CD4-positive, alpha-beta T cell treated with Interleukin-17A for 4 hours (primary cell): ENCODE data around the gene PRMT2.
"Not testable (repeated sequence)": the region's sequence is repeated elsewhere in the genome, so short reads cannot be mapped to it uniquely, and the experiment has no call there.

Experiments
- DNase-seq: peaks from one replicate; pipeline ENCODE4 v3.0.0-alpha.2; 2020; ENCODE audit warnings: mixed read lengths

The PRMT2 gene

DNA sequence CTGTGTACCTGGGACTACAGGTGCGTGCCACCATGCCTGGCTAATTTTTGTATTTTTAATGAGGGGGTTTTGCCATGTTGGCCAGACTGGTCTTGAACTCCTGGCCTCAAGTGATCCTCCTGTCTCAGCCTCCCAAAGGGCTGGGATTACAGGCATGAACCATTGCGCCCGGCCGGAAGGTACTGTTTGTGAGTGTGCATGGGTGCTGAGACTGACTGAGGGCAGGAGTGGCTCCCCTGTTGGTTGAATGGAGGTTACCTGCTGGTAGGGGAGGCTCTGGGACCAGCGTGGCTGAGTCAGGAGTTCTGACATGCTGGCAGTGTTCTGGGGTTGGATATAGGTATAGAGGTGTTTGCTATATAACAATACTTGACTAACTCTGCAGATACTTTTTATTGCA, 10.4 kb downstream of the PRMT2 start:
- DNase-seq: no peak

DNA sequence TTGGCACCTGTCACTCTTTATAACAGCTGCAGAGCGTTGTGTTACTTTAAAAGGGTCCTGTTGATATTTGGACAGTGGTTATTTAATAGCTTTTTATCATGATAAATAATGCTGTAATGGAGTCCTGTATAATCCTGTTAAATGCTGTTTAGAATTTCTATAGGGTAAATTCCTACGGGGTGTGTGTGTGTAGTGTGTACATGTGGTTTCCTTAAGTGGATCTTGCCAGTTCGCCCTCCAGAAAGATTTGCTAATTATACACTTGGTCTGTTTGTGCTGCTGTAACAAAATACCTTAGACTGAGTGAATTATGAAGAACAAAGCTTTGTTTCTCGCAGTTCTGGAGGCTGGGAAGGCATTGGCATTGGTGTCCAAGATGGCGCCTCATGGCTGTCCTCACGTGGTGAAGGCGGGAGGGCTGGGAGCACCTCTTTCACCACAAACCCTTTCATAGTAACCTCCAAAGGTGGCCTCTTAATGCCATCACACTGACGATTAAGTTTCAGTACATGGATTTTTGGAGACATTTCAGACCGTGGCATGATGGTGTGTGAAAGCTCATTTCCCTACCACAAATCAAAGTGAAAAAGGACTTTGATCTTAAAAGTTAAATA, 11.2 kb downstream of the PRMT2 start:
- no peak for DNase-seq

DNA sequence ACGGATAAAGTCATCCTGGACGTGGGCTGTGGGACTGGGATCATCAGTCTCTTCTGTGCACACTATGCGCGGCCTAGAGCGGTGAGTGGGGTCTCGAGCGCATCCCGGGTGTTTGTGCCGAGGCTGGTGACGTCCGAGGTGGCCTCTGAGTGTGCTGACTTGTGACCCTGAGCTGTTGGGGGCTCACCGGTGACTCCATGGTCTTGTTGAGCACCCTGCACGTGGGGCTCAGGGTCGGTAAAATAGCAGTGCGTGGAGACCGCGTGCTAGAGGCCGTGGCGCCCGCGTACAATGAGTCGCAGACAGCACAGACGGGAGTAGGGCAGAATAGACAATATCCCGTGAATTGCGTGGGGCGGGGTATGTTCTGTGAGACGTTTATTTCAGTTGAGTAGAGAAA, 13.1 kb downstream of the PRMT2 start:
- DNase-seq: no peak

DNA sequence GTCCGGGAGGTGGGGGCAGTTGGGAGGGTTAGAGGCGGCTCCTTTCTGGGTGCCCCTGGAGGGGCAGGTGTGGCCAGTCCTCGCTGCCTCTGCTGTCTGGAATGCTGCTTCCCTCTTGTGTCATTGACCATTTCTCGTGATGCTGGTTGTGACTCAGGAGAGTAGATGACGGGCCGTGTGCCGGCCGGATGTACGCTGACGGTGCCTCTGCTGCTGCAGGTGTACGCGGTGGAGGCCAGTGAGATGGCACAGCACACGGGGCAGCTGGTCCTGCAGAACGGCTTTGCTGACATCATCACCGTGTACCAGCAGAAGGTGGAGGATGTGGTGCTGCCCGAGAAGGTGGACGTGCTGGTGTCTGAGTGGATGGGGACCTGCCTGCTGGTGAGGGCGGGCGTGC, 13.9 kb downstream of the PRMT2 start:
- DNase-seq: no peak

DNA sequence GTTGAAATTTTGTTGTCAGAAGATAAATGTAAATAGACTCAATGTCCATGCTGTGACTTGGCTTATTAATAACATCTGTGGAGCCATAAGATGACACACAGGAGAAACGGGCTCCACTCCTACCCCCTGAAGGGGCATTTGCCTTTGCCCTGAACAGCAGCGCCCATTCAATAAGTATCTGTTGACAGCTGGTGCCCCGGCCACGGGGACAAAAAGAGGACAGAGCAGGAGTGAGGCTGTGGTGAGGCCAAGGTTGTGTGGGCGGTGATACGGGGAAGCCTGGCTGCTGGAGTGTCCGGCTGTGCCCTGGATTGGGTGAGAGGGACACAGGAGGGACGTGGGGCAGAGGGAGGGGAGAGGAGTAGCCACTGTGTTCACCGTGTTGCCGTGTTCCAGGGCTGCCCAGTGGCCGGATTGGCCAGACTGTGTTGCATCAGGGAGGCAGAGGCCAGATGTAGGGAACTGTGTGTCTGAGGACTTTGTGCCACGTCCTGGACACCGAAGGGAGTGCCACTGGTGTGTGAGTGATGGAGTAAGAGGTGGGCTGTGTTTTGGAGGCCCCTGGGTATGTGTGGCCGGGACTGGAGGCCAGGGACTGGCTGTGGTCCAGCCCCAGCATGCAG, 15.1 kb downstream of the PRMT2 start:
- DNase-seq: no peak

DNA sequence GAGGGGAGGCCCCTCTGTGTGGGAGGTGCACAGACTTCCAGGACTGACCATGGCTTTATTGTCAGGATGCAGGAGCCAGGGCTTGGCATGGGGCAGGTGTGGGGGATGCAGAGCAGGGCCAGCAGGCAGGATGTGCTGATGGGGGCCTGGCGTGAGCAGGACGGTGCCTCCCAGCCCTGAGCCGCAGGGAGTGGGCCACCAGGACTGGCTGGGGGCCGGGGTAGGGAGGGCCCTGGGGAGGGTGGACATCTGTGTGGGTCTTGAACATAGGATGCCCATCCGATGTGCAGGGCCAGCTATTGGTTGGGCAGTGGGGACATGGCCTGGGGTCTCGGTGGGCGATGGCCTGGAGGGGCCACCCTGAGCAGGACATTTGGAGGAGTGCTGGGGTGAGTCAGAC, 15.6 kb downstream of the PRMT2 start:
- no peak for DNase-seq

DNA sequence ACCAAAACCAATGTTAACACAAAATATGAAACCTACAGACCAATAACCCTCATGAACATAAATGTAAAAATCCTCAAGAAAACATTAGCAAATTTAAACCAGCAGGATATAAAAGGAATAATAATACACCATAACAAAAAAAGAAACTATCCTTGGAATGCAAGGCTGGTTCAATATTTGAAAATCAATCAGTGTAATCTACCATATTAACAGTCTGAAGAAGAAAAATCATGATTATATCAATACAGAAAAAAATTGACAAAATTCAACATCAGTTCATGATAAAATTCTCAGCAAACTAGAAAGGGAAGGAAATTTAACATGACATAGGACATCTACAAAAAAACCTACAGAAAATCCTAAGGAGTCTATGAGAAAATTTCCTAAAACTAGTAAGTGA, 19.8 kb downstream of the PRMT2 start:
- no peak for DNase-seq

DNA sequence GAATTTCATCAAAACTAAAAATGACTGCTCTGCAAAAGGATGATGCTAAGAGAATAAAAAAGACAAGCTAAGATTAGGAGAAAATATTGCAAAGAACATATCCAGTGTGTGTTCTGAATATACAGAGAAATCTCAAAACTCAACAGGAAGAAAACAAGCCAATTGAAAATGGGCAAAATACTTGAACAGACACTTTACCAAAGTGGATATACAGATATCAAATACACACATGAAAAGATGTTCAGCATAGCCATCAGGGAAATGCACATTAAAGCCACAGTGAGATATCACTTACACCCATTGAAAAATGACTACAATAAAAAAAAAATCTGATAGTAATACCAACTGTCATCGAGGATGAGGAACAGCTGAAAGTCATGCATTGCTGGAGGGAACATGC, 21.3 kb downstream of the PRMT2 start:
- DNase-seq: no peak

DNA sequence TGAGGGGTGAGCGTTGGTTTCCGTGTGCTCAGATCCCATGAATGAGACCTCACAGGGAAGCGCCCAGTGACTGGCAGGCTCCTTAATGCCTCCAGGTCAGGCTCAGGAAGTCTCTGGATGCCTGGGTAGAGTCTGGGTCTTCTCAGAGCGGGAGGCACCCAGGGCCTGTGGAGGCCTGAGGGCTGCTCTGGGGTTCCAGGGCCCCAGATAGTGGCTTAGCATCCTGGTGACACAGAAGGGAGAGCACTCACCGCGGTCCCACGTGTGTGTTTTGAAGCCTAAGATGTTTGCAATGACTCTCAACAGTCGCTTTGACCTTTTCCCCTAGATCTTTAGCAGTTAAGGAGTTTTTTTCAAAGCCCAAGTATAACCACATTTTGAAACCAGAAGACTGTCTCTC, 25.0 kb downstream of the PRMT2 start:
- peak; percentile 24 for DNase-seq

DNA sequence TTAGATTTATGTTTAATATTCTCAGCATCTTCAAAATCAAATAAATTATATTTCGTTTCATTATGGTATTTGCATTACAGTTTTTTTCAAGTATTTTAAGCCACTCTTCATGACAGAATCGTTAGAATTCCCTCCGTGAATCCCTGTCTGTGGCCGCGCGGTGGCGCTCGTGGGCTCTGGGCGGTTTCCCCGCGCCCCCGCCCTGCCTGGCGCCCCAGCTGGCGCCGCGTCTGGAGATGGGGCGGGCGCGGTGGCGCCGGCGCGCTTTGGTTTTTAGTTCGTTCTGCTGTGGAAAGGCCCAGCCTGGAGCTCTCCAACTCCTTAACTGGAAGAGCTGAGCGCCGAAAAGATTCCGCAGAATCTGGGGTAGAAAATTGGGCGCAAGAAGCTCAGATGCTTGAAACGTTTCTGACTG, 25.7 kb downstream of the PRMT2 start:
- DNase-seq: peak; percentile 66

DNA sequence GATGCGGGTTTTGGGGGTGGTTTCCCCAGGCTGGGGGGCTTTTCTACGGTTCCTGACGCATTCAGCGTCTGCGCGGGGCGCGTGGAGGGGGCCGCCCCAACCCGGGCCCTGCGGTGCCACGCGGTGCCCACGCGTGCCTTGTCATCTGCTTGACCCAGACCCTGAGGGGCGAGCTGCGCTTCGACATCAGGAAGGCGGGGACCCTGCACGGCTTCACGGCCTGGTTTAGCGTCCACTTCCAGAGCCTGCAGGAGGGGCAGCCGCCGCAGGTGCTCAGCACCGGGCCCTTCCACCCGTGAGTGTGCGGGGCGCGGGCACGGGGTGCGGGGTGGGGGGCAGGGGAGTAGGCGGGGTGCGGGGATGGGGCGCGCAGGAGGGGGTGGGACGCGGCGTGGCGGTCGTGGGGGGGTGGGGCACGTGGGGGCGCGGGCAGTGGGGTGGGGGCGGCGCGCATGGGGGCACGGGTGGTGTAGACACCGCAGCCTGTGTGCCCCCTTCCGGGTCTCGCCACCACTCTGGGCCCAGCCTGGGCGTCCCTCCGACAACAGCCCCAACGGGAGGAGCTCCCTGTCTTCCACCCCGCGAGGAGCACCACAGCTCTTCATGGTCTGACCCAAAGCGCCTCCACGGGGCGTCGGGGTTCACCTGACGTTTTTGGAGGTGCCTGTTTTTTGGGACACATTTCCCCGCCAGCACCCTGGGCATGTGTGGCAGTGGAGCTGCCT, 26.3 kb downstream of the PRMT2 start:
- DNase-seq: no peak

DNA sequence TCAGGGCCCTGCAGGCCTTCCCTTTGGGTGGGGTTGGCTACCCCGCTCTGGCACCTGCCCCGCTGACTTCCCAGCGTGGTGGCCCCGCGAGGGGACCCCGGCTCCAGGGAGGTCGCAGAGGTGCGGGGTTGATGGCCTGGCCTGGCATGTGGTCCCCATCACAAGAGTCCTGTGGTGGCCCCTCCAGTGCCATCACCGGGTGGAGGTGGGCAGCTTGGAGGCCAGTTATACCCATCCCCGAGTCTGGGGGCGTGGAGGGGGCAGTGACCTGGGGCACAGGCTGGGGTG, 26.8 kb downstream of the PRMT2 start:
- no peak for DNase-seq

DNA sequence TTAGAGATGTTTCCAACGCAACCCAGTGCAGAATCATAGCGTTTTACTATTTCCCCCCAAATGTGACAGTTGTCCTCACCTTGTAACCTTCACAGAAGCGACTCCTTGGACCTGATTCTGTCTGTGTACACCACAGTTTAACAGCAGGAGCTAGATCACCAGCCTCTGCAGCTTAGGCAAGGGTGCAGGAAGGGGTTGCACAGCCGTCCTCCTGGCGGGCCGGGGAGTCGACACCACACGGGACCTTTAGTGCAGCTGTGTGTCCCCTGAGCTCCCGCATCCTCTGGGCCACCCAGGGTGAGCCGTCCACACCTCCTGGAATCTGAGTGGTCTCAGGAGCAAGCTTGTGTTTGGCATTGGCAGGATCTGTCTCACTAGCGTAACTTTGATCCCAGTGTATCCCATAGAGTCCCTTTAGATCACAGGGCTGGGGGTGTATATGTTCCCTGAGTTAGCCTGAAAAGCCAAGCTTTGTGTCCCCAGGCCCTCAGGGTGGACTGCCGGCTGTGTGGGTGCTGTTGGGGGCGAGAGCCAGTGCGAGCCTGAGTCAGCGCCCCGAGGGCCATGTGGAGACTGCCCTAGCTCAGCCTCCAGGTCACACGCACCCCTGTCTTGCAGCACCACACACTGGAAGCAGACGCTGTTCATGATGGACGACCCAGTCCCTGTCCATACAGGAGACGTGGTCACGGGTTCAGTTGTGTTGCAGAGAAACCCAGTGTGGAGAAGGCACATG, 27.5 kb downstream of the PRMT2 start:
- no peak for DNase-seq

DNA sequence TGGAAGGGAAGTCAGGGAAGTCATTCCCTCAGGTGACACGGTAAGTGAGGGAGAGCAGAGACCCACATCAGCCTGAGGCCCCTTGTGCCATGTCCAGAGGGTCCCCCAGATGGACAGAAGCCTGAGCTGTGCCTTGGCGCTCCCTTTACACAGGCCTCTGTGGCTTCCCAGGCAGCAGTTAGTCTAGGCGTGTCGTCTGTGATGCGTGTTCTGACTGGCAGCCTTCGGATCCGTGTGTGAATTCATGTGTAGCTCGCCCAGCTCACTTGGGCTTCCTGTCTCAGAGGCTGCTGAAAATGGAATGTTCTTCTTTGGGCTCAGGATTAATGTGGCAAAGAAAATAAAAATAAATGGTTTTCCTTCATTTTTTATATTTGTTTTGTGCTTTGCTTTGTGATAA, 28.3 kb downstream of the PRMT2 start:
- no peak for DNase-seq

DNA sequence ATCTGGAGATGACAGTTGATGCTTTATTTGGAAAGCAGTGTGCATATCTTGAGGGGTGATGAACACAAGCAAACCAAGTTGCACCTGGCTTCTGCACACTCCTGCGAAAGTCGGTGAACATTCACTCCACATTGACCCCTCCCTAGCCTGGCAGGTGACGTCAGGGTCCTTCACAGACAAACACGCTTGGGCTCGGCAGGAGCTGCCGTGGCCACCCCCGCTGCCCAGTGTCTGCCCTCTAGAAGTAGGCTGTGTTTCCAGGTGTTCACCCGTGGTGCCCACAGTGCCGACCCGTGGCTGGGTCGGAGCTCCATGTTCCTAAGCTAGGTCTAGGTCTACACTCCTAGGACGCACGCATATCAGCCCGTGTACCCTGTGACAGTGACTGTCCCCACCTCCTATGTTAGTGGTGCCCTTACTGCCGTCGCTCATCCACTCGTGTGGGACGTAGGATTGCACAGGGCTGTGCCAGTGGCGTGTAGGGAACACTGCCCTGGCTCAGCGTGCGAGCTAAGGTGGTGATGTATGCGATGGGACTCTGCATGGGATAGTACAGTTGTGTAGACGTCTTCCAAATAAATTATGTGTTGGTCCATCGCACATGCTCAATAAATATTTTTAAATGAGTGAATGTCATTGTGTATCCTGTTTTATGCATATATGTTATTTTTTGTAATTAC, 29.0 kb downstream of the PRMT2 start:
- DNase-seq: no peak

DNA sequence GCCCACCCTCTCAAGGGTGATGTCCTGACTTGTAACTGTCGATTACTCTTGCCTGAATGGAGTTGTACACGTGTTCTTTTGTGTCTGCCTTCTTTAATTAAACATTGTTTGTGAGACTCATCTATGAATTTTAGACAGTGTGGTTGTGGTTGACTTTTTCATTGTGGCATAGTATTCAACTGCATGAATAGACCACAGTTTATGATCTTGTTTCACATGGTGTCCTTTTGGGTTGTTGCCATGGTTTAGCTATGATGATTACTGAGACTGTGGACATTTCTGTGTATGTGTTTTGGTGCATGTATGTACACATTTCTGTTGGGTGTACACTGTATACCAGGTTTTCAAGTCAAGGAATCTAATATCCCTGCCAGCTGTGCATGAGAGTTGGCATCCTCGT, 30.1 kb downstream of the PRMT2 start:
- no peak for DNase-seq

DNA sequence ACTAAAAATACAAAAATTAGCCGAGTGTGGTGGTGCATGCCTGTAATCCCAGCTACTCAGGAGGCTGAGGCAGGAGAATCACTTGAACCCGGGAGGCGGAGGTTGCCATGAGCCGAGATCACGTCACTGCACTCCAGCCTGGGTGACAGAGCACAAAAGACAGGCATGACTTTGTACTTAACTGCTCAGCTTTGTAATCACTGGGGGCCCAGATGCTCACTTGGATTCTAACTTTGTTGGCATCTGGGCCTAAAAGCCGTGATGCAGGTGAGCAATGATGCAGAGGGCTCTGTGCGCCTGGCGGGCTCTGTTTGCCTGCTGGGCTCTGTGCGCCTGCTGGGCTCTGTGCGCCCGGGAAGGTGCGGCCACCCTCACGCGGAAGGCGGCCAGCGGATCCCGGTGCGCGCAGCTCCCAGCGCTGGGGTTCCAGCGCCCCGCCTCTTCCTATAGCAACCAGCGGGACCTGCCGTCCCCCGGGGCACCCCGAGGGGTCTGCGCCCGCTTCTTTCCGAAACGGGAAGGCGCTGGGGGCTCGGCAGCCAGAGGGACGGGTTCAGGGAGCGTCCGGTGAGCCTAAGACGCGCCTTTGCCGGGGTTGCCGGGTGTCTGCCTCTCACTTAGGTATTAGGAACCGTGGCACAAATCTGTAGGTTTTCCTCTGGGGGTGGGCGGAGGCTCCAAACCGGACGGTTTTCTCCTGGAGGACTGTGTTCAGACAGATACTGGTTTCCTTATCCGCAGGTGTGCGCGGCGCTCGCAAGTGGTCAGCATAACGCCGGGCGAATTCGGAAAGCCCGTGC, 31.7 kb downstream of the PRMT2 start:
- DNase-seq: peak; percentile 16

DNA sequence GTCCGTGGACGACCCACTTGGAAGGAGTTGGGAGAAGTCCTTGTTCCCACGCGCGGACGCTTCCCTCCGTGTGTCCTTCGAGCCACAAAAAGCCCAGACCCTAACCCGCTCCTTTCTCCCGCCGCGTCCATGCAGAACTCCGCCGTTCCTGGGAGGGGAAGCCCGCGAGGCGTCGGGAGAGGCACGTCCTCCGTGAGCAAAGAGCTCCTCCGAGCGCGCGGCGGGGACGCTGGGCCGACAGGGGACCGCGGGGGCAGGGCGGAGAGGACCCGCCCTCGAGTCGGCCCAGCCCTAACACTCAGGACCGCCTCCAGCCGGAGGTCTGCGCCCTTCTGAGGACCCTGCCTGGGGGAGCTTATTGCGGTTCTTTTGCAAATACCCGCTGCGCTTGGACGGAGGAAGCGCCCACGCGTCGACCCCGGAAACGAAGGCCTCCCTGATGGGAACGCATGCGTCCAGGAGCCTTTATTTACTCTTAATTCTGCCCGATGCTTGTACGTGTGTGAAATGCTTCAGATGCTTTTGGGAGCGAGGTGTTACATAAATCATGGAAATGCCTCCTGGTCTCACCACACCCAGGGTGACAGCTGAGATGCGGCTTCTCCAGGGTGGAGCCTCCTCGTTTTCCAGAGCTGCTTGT, 32.4 kb downstream of the PRMT2 start:
- DNase-seq: peak; percentile 20

DNA sequence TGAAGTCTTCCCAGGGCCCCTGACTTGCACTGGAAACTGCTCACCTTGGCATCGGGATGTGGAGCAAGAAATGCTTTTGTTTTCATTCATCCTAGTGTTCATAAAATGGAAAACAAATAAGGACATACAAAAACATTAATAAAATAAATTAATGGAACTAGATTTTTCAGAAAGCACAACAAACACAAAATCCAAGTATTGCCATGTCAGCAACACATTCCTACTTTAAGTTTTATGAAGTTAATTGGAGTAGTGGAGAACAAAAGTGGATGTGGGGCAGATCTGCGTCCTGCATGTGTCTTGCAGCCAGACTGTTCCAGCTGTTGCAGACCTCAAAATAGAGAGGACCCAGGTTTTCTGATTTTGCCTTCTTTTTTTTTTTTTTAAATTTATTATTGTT, 32.9 kb downstream of the PRMT2 start:
- DNase-seq: no peak

DNA sequence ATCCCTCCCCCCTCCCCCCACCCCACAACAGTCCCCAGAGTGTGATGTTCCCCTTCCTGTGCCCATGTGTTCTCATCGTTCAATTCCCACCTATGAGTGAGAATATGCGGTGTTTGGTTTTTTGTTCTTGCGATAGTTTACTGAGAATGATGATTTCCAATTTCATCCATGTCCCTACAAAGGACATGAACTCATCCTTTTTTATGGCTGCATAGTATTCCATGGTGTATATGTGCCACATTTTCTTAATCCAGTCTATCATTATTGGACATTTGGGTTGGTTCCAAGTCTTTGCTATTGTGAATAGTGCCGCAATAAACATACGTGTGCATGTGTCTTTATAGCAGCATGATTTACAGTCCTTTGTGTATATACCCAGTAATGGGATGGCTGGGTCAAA, 33.4 kb downstream of the PRMT2 start:
- DNase-seq: not testable (repeated sequence)

DNA sequence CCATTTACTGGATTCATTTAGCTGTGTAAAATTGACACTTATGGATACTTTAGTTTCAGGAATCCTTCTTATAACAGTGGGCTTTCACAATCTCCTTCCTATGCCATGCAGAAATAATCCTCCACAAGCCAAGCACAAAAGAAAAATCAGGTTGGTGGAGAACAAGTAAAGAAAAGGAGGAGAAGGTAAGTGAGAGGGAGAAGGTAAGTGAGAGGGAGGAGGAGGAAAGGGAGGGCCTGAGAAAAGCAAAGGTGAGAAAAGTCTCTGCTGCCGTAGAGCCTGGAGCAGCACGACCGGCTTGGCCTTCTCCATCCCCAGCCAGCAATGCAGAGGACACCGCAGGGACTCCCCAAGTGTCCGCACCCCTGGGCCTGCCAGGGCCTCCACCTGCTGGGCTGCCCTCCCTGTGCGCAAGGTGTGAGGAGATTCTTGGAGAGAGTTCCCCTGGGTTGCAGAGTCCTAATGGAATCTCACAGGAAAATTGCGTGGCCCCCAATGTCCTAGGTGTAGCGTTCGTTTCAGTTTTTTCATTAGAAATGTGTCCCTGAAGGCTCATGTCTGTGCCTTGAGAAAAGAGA, 39.0 kb downstream of the PRMT2 start:
- DNase-seq: no peak
